Thoracic aorta (tissue), 2 donors: ENCODE measurements around the gene SSBP4. TPM values are rescaled to one million over a fixed set of nuclear protein-coding genes. Genes with fewer than 3 reads are reported as not detected.

ENCODE experiments used
- ATAC-seq: fragments of 150-250 bp; one replicate; pipeline ENCODE4 v1.8.0; 2017; ENCODE audit warnings: low read depth; ENCODE audit not compliant: insufficient number of reproducible peaks, low FRiP score
- DNase-seq: peaks from one replicate; pipeline ENCODE4 v3.0.0-alpha.2; 2020; ENCODE audit warnings: low spot score
- H3K27ac ChIP-seq, 2 donors: fragments of 200-600 bp; sonication (generic); 1 replicate in 1 of 2; 2 replicates in 1 of 2; pipeline ENCODE4 v1.5.1; 2016; ENCODE audit warnings: mild to moderate bottlenecking in 2 of 2, moderate library complexity in 2 of 2
- H3K27me3 ChIP-seq: fragments of 200-600 bp; sonication (generic); replicated peaks from 2 replicates; pipeline ENCODE4 v1.6.0; 2016; ENCODE audit warnings: mild to moderate bottlenecking; ENCODE audit not compliant: insufficient read depth
- H3K36me3 ChIP-seq: fragments of 200-600 bp; sonication (generic); one replicate; pipeline ENCODE4 v1.5.1; 2016
- H3K4me1 ChIP-seq, 2 donors: fragments of 200-600 bp; sonication (generic); 1 replicate in 1 of 2; 2 replicates in 1 of 2; pipeline versions ENCODE4 v1.5.1 to v1.6.0; 2016; ENCODE audit warnings: low read depth in 2 of 2, mild to moderate bottlenecking in 1 of 2; ENCODE audit not compliant: control insufficient read depth in 1 of 2
- H3K4me3 ChIP-seq: fragments of 200-600 bp; sonication (generic); 2 replicates; pipeline ENCODE4 v1.5.1; 2016; ENCODE audit warnings: mild to moderate bottlenecking
- H3K9me3 ChIP-seq: fragments of 200-600 bp; sonication (generic); 2 replicates; pipeline ENCODE4 v1.5.1; 2016
- total RNA-seq, 2 donors: library from RNA; depleted of rRNA; stranded (reverse); fragments of >200 nt; gene quantifications; one replicate each; pipeline versions ENCODE4 v1.1.0 to v1.2.3, GENCODE V29; 2016
- TF ChIP-seq, protein P1 (sequence below): fragments of 200-600 bp; sonication (generic); IDR thresholded peaks from one replicate; pipeline ENCODE4 v1.5.1; 2019; ENCODE audit warnings: antibody characterized with exemption

The SSBP4 gene
- total RNA-seq, 2 donors from 2014 or later: 87.7 to 94.9 TPM

DNA sequence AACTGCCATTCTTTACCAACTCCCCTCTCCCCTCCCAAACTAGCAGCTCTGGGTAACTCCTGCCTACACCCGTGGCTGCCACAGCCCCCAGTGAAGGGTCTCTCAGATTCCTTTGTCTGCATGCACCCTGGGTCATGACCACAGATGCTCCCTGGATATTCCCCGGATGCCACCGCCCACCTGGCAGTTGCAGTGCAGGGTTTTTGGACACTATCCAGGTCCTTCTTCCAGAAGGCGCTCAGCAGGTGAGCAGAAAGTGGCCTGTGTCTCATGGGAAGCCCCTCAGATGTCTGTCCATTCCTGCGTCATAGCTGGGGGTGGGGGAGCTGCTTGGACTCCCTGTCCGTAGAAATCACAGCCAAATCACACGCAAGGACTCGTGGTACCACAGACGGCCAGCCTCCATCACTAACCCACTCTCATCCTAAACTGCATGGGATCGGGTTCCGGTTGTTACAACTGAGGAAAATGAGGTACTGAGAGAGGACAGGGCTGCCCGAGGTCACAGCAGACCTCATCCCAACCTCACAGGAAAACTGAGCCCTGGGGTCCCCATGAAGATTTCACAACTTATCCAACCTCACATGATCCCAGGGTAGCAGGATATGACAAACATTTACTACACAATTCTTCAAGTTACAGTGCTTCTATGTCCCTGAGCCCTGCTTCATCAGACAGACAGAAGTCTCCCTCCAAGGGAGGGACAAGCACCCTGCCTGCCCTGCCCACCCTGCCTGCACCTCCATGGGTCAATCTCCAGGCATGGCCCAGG lies 64.1 kb downstream of the SSBP4 start:
- Histone ChIP-seq H3K27me3 (no peaks in the 10 kb centered on the region), H3K27ac (no peak overlapping the region), H3K36me3 (no peaks in the 10 kb centered on the region), H3K4me3 (no peak overlapping the region), H3K4me1 (peaks cover 69 to 89% of the 10 kb centered on the region in 2 donors), H3K9me3 (no peaks in the 10 kb centered on the region)
- DNase-seq: no peak
- TF ChIP-seq, protein P1, sequence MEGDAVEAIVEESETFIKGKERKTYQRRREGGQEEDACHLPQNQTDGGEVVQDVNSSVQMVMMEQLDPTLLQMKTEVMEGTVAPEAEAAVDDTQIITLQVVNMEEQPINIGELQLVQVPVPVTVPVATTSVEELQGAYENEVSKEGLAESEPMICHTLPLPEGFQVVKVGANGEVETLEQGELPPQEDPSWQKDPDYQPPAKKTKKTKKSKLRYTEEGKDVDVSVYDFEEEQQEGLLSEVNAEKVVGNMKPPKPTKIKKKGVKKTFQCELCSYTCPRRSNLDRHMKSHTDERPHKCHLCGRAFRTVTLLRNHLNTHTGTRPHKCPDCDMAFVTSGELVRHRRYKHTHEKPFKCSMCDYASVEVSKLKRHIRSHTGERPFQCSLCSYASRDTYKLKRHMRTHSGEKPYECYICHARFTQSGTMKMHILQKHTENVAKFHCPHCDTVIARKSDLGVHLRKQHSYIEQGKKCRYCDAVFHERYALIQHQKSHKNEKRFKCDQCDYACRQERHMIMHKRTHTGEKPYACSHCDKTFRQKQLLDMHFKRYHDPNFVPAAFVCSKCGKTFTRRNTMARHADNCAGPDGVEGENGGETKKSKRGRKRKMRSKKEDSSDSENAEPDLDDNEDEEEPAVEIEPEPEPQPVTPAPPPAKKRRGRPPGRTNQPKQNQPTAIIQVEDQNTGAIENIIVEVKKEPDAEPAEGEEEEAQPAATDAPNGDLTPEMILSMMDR: no peak
- ATAC-seq: no peak

Other genes with a start within 250 kb of the SSBP4 start
- gene IFI30, start 245.6 kb upstream of the SSBP4 start, total RNA-seq: 10 to 100 TPM; 59.4 to 72.3 TPM
- 10 to 100 TPM; 10.6 to 16.1 TPM for gene MPV17L2, start 226.2 kb upstream of the SSBP4 start, total RNA-seq
- gene RAB3A, start 215.4 kb upstream of the SSBP4 start, total RNA-seq: 1 to 10 TPM in 1 of 2 donors, not detected in 1; 1.9 TPM
- under 1 TPM; 0.41 to 0.42 TPM for gene PDE4C, start 193.0 kb upstream of the SSBP4 start, total RNA-seq
- gene IQCN, start 144.9 kb upstream of the SSBP4 start, total RNA-seq: 10 to 100 TPM in 1 of 2 donors, 1 to 10 TPM in 1; 8.7 to 29.2 TPM
- 100 to 1,000 TPM; 643 to 922 TPM for gene JUND, start 137.8 kb upstream of the SSBP4 start, total RNA-seq
- gene LSM4, start 96.3 kb upstream of the SSBP4 start, total RNA-seq: 10 to 100 TPM; 74.8 to 90.2 TPM
- 10 to 100 TPM; 23.7 TPM for gene PGPEP1, start 78.8 kb upstream of the SSBP4 start, total RNA-seq
- 10 to 100 TPM in 1 of 2 donors, 1 to 10 TPM in 1; 2.3 to 25.5 TPM for gene GDF15, start 33.2 kb upstream of the SSBP4 start, total RNA-seq
- 10 to 100 TPM; 18.7 to 30.3 TPM for gene LRRC25, start 21.8 kb upstream of the SSBP4 start, total RNA-seq
- 100 to 1,000 TPM in 1 of 2 donors, 10 to 100 TPM in 1; 60.9 to 143 TPM for gene ISYNA1, start 18.7 kb downstream of the SSBP4 start, total RNA-seq
- 10 to 100 TPM; 28.3 to 35.0 TPM for gene ELL, start 102.7 kb downstream of the SSBP4 start, total RNA-seq
- gene FKBP8, start 124.2 kb downstream of the SSBP4 start, total RNA-seq: 100 to 1,000 TPM; 237 to 446 TPM
- gene KXD1, start 138.5 kb downstream of the SSBP4 start, total RNA-seq: 100 to 1,000 TPM in 1 of 2 donors, 10 to 100 TPM in 1; 99.6 to 174 TPM
- gene UBA52, start 152.5 kb downstream of the SSBP4 start, total RNA-seq: 100 to 1,000 TPM; 306 to 438 TPM
- 10 to 100 TPM; 36.3 to 66.6 TPM for gene REX1BD, start 169.4 kb downstream of the SSBP4 start, total RNA-seq
- 1,000 to 10,000 TPM in 1 of 2 donors, 10 to 100 TPM in 1; 85.9 to 1,063 TPM for gene CRLF1, start 187.4 kb downstream of the SSBP4 start, total RNA-seq
- 1 to 10 TPM; 3.2 to 6.5 TPM for gene TMEM59L, start 193.5 kb downstream of the SSBP4 start, total RNA-seq
- gene KLHL26, start 217.6 kb downstream of the SSBP4 start, total RNA-seq: 10 to 100 TPM; 11.2 to 24.5 TPM